GM21447 (cell line): ENCODE results near the gene NKX6-2.

Experiments used
- ATAC-seq: cut with Tn5 transposase; IDR thresholded peaks from one replicate; pipeline ENCODE4 v1.9.1; 2021; ENCODE audit not compliant: unreplicated experiment

NKX6-2 gene

GRCh38 chr10:132742167-132742836 is 43.6 kb downstream of the NKX6-2 start:
- ATAC-seq = no peak

- no peak for ATAC-seq
Observed at GRCh38 chr10:132740588-132740987, 45.4 kb downstream of the NKX6-2 start.

- ATAC-seq = no peak
Observed at GRCh38 chr10:132739225-132739613, 46.7 kb downstream of the NKX6-2 start.

- no peak for ATAC-seq
Observed at GRCh38 chr10:132738454-132739224, 47.3 kb downstream of the NKX6-2 start.

GRCh38 chr10:132737390-132738048 is 48.4 kb downstream of the NKX6-2 start:
- ATAC-seq = no peak

- no peak for ATAC-seq
Observed at GRCh38 chr10:132735923-132736391, 50.0 kb downstream of the NKX6-2 start.

- ATAC-seq = no peak
Observed at GRCh38 chr10:132735341-132735775, 50.6 kb downstream of the NKX6-2 start.

GRCh38 chr10:132733926-132734325 is 52.0 kb downstream of the NKX6-2 start:
- no peak for ATAC-seq
